Mucosa of rectum (tissue), 2 donors: ENCODE results near the gene TTC17.

Experiments used
- H3K27ac ChIP-seq, 2 donors: one replicate each; pipeline ENCODE4 v1.7.0; 2013; ENCODE audit warnings: inconsistent platforms in 2 of 2, low read depth in 2 of 2, low read length in 2 of 2
- H3K27me3 ChIP-seq, 2 donors: one replicate each; pipeline ENCODE4 v1.7.0; 2013; ENCODE audit warnings: low read length in 2 of 2; ENCODE audit not compliant: control insufficient read depth in 2 of 2, insufficient read depth in 2 of 2
- H3K36me3 ChIP-seq, 2 donors: one replicate each; pipeline ENCODE4 v1.7.0; 2013; ENCODE audit warnings: low read length in 2 of 2; ENCODE audit not compliant: control insufficient read depth in 2 of 2, insufficient read depth in 2 of 2
- H3K4me1 ChIP-seq, 2 donors: one replicate each; pipeline ENCODE4 v1.7.0; 2013; ENCODE audit warnings: low read length in 2 of 2, mild to moderate bottlenecking in 1 of 2; ENCODE audit not compliant: control insufficient read depth in 2 of 2, insufficient read depth in 2 of 2
- H3K4me3 ChIP-seq, 2 donors: one replicate each; pipeline ENCODE4 v1.7.0; 2013; ENCODE audit warnings: low read length in 2 of 2
- H3K9ac ChIP-seq, 2 donors: one replicate each; pipeline ENCODE4 v1.7.0; 2013; ENCODE audit warnings: low read length in 2 of 2, low read depth in 1 of 2, mild to moderate bottlenecking in 1 of 2
- H3K9me3 ChIP-seq, 2 donors: one replicate each; pipeline ENCODE4 v1.7.0; 2013; ENCODE audit warnings: low read length in 2 of 2; ENCODE audit not compliant: control insufficient read depth in 2 of 2
- donor health status: healthy.
- donor health status: Normal muscosa, but diverticular disease.

Gene TTC17

GRCh38 chr11:43515090-43515489 lies 156.4 kb downstream of the TTC17 start:
- no peak overlapping the region for H3K27ac ChIP-seq
- H3K27me3 ChIP-seq: peaks cover 0 to 3% of the 10 kb centered on the region in 2 donors
- H3K9ac ChIP-seq: no peak overlapping the region
- no peak overlapping the region for H3K4me3 ChIP-seq
- H3K4me1 ChIP-seq: no peaks in the 10 kb centered on the region
- H3K9me3 ChIP-seq: no peaks in the 10 kb centered on the region
- no peaks in the 10 kb centered on the region for H3K36me3 ChIP-seq

- H3K4me1 ChIP-seq: no peaks in the 10 kb centered on the region
- peaks cover 0 to 3% of the 10 kb centered on the region in 2 donors for H3K27me3 ChIP-seq
- no peaks in the 10 kb centered on the region for H3K36me3 ChIP-seq
- H3K27ac ChIP-seq: no peak overlapping the region
- no peak overlapping the region for H3K9ac ChIP-seq
- H3K4me3 ChIP-seq: no peak overlapping the region
- no peaks in the 10 kb centered on the region for H3K9me3 ChIP-seq
These were observed 157.7 kb downstream of the TTC17 start for GRCh38 chr11:43516316-43516850.

- Histone ChIP-seq H3K36me3 (no peaks in the 10 kb centered on the region), H3K27me3 (peaks cover 0 to 3% of the 10 kb centered on the region in 2 donors), H3K4me1 (no peaks in the 10 kb centered on the region), H3K27ac (no peak overlapping the region), H3K9me3 (no peaks in the 10 kb centered on the region), H3K4me3 (no peak overlapping the region), H3K9ac (no peak overlapping the region)
These were observed 158.8 kb downstream of the TTC17 start for GRCh38 chr11:43517518-43517917.

- H3K27me3 ChIP-seq: peaks cover 0 to 3% of the 10 kb centered on the region in 2 donors
- no peaks in the 10 kb centered on the region for H3K9me3 ChIP-seq
- H3K27ac ChIP-seq: no peak overlapping the region
- no peak overlapping the region for H3K4me3 ChIP-seq
- H3K36me3 ChIP-seq: no peaks in the 10 kb centered on the region
- no peak overlapping the region for H3K9ac ChIP-seq
- H3K4me1 ChIP-seq: no peaks in the 10 kb centered on the region
These were observed 159.9 kb downstream of the TTC17 start for GRCh38 chr11:43518408-43519160.

- no peak overlapping the region for H3K9ac ChIP-seq
- no peaks in the 10 kb centered on the region for H3K9me3 ChIP-seq
- peaks cover 0 to 3% of the 10 kb centered on the region in 2 donors for H3K27me3 ChIP-seq
- no peaks in the 10 kb centered on the region for H3K4me1 ChIP-seq
- no peak overlapping the region for H3K4me3 ChIP-seq
- H3K27ac ChIP-seq: no peak overlapping the region
- no peaks in the 10 kb centered on the region for H3K36me3 ChIP-seq
These were observed 162.8 kb downstream of the TTC17 start for GRCh38 chr11:43521471-43521870.

- Histone ChIP-seq H3K4me1 (no peaks in the 10 kb centered on the region), H3K27me3 (no peaks in the 10 kb centered on the region), H3K4me3 (no peak overlapping the region), H3K36me3 (no peaks in the 10 kb centered on the region), H3K9me3 (no peaks in the 10 kb centered on the region), H3K9ac (no peak overlapping the region), H3K27ac (no peak overlapping the region)
These were observed 164.9 kb downstream of the TTC17 start for GRCh38 chr11:43523632-43524031.

GRCh38 chr11:43532041-43532440 lies 173.3 kb downstream of the TTC17 start:
- Histone ChIP-seq H3K9me3 (no peaks in the 10 kb centered on the region), H3K4me1 (no peaks in the 10 kb centered on the region), H3K9ac (no peak overlapping the region), H3K36me3 (no peaks in the 10 kb centered on the region), H3K4me3 (no peak overlapping the region), H3K27ac (no peak overlapping the region), H3K27me3 (no peaks in the 10 kb centered on the region)

GRCh38 chr11:43537833-43538615 lies 179.3 kb downstream of the TTC17 start:
- H3K36me3 ChIP-seq: no peaks in the 10 kb centered on the region
- no peaks in the 10 kb centered on the region for H3K9me3 ChIP-seq
- no peaks in the 10 kb centered on the region for H3K4me1 ChIP-seq
- no peak overlapping the region for H3K27ac ChIP-seq
- H3K4me3 ChIP-seq: no peak overlapping the region
- H3K27me3 ChIP-seq: no peaks in the 10 kb centered on the region
- no peak overlapping the region for H3K9ac ChIP-seq

- no peaks in the 10 kb centered on the region for H3K9me3 ChIP-seq
- H3K36me3 ChIP-seq: no peaks in the 10 kb centered on the region
- no peak overlapping the region for H3K4me3 ChIP-seq
- H3K27me3 ChIP-seq: peaks cover 6 to 16% of the 10 kb centered on the region in 2 donors
- H3K9ac ChIP-seq: no peak overlapping the region
- H3K27ac ChIP-seq: no peak overlapping the region
- H3K4me1 ChIP-seq: no peaks in the 10 kb centered on the region
These were observed 183.3 kb downstream of the TTC17 start for GRCh38 chr11:43541993-43542392.
